ENCODE measurements around the gene GADD45GIP1. TPM values are rescaled to one million over a fixed set of nuclear protein-coding genes. Genes with fewer than 3 reads are reported as not detected.
A peak's percentile ranks its signal among the peaks of the same experiment; 100 is the strongest.

The GADD45GIP1 gene
- polyA plus RNA-seq, 1 donor from 2014 or later: 21.3 TPM

GRCh38 chr19:12967907-12968306 lies 10.9 kb upstream of the GADD45GIP1 start:
- H4K20me1 ChIP-seq (ENCODE audit: insufficient read depth): no peaks in the 10 kb centered on the region
- no peak overlapping the region for H2AFZ ChIP-seq (ENCODE audit: low read depth, low read length)
- H3K36me3 ChIP-seq (ENCODE audit: insufficient read depth, low read length): no peaks in the 10 kb centered on the region
- H3K4me2 ChIP-seq (ENCODE audit: low read length): no peak overlapping the region
- no peaks in the 10 kb centered on the region for H3K27me3 ChIP-seq (ENCODE audit: insufficient read depth, low read depth, low read length)
- H3K27ac ChIP-seq (ENCODE audit: low read length): no peak overlapping the region
- no peak overlapping the region for H3K4me3 ChIP-seq (ENCODE audit: low read length)
- no peaks in the 10 kb centered on the region for H3F3A ChIP-seq (ENCODE audit: insufficient read depth, low read length, poor library complexity, severe bottlenecking)
- no peaks in the 10 kb centered on the region for H3K9me2 ChIP-seq (ENCODE audit: insufficient read depth, low read length)
- no peak overlapping the region for H3K9ac ChIP-seq (ENCODE audit: low read length)
- no peaks in the 10 kb centered on the region for H3K9me3 ChIP-seq (ENCODE audit: low read length)
- TF ChIP-seq REST (IDR thresholded peaks at IDR 0.05; ENCODE audit: borderline replicate concordance): no peak
- no peak for TF ChIP-seq POLR2AphosphoS5 (IDR thresholded peaks at IDR 0.05)
- TF ChIP-seq RAD21 (conservative IDR thresholded peaks at IDR 0.05): no peak
- no peak for TF ChIP-seq EP300 (conservative IDR thresholded peaks at IDR 0.05; ENCODE audit: poor library complexity, severe bottlenecking)
- TF ChIP-seq CTCF (IDR thresholded peaks at IDR 0.05; ENCODE audit: poor library complexity, severe bottlenecking): no peak
- TF ChIP-seq TAF1 (IDR thresholded peaks at IDR 0.05; ENCODE audit: low read depth): no peak
- no peak for TF ChIP-seq SMC3 (conservative IDR thresholded peaks at IDR 0.05; ENCODE audit: poor library complexity)
- TF ChIP-seq EZH2 (IDR thresholded peaks at IDR 0.05; ENCODE audit: borderline replicate concordance, insufficient read depth, low read length, poor library complexity, severe bottlenecking): no peak
- no peak for TF ChIP-seq MXI1 (conservative IDR thresholded peaks at IDR 0.05; ENCODE audit: poor library complexity, severe bottlenecking)
- no peaks in the 10 kb centered on the region for H3K79me2 ChIP-seq (replicated peaks; ENCODE audit: insufficient read depth, low read length)

- Histone ChIP-seq H4K20me1 (ENCODE audit: insufficient read depth) (no peaks in the 10 kb centered on the region), H3K9me2 (ENCODE audit: insufficient read depth, low read length) (no peaks in the 10 kb centered on the region), H3K27me3 (ENCODE audit: insufficient read depth, low read depth, low read length) (no peaks in the 10 kb centered on the region), H2AFZ (ENCODE audit: low read depth, low read length) (peak overlapping the region; percentile 51), H3K27ac (ENCODE audit: low read length) (no peak overlapping the region), H3F3A (ENCODE audit: insufficient read depth, low read length, poor library complexity, severe bottlenecking) (no peaks in the 10 kb centered on the region), H3K9me3 (ENCODE audit: low read length) (no peaks in the 10 kb centered on the region), H3K4me3 (ENCODE audit: low read length) (peak overlapping the region; percentile 51), H3K36me3 (ENCODE audit: insufficient read depth, low read length) (no peaks in the 10 kb centered on the region), H3K4me2 (ENCODE audit: low read length) (no peak overlapping the region), H3K79me2 (replicated peaks; ENCODE audit: insufficient read depth, low read length) (no peaks in the 10 kb centered on the region), H3K9ac (ENCODE audit: low read length) (peak overlapping the region; percentile 39)
- no peak for TF ChIP-seq TAF1 (IDR thresholded peaks at IDR 0.05; ENCODE audit: low read depth)
- TF ChIP-seq MXI1 (conservative IDR thresholded peaks at IDR 0.05; ENCODE audit: poor library complexity, severe bottlenecking): no peak
- no peak for TF ChIP-seq POLR2AphosphoS5 (IDR thresholded peaks at IDR 0.05)
- no peak for TF ChIP-seq RAD21 (conservative IDR thresholded peaks at IDR 0.05)
Observed at GRCh38 chr19:12965812-12966135, 8.8 kb upstream of the GADD45GIP1 start.
